Motor neuron (in vitro differentiated cells): Measurements from ENCODE around the gene STK17A. TPM values are rescaled to one million over a fixed set of nuclear protein-coding genes. Genes with fewer than 3 reads are reported as not detected.
A peak's percentile ranks its signal among the peaks of the same experiment; 100 is the strongest.
"Not testable (repeated sequence)": the region's sequence is repeated elsewhere in the genome, so short reads cannot be mapped to it uniquely, and the experiment has no call there.

ENCODE experiments used
- ATAC-seq, 8 experiments: fragments of 200-7000 bp; cut with Tn5 transposase; replicated peaks in 6 of 8; 2 replicates each; pipeline ENCODE4 v1.8.0; 2021; ENCODE audit warnings: mild to moderate bottlenecking in 8 of 8, moderate library complexity in 8 of 8
- H3K27ac ChIP-seq, 2 donors: fragments of 250-450 bp; sonication (Bioruptor Pico); 2 replicates each; pipeline ENCODE4 v1.9.0; 2021; ENCODE audit warnings: antibody characterized with exemption in 2 of 2, mild to moderate bottlenecking in 2 of 2, moderate library complexity in 1 of 2
- H3K4me1 ChIP-seq, 2 donors: fragments of 250-450 bp; sonication (Bioruptor Pico); replicated peaks in 1 of 2; 2 replicates each; pipeline ENCODE4 v1.6.1; 2021; ENCODE audit warnings: antibody characterized with exemption in 2 of 2, mild to moderate bottlenecking in 2 of 2, moderate library complexity in 1 of 2
- H3K4me3 ChIP-seq, 5 donors: fragments of 250-450 bp; sonication (Bioruptor Pico); 2 replicates each; pipeline ENCODE4 v1.9.0; 2021; ENCODE audit warnings: antibody characterized with exemption in 5 of 5, mild to moderate bottlenecking in 5 of 5, moderate library complexity in 4 of 5
- WGBS, 10 experiments: fragments of 450-650 bp; shearing (Covaris generic); methylation state at CpG; one replicate each; pipeline ENCODE4 v1.0.0; 2022; 5-methylcytosine and 5-hydroxymethylcytosine counted together
- in situ Hi-C, 9 experiments: fragments of 400-800 bp; cut with MboI; loops; one replicate each; pipeline ENCODE4 v1.15.0; 2021; ENCODE audit warnings: low sequenced_read_pairs in 9 of 9, low pct_unique_long_range_greater_than_20kb in 2 of 9; ENCODE audit not compliant: unreplicated experiment in 9 of 9
- total RNA-seq, 8 experiments: library from RNA; unstranded; fragments of 300-600 nt; gene quantifications; 2 replicates each; pipeline versions ENCODE4 v1.2.3 to v1.2.4, GENCODE V29; 2022

STK17A gene
- total RNA-seq, 8 experiments from 2014 or later: 3.9 to 18.4 (median 13.4) TPM

- 80 to 100% (median 86%) methylated on average over 1 to 2 of the region's 2 CpGs; no CpG with 5 or more reads in 4 of the 10 experiments for WGBS, 10 experiments
- H3K4me1 ChIP-seq, H3K4me3 ChIP-seq, ATAC-seq, in situ Hi-C loops, H3K27ac ChIP-seq: not testable (repeated sequence)
These were observed 9.1 kb upstream of the STK17A start for GRCh38 chr7:43573832-43574231.

GRCh38 chr7:43575506-43575905 lies 7.4 kb upstream of the STK17A start:
- H3K4me3 ChIP-seq: no peak overlapping the region
- no peak overlapping the region for H3K27ac ChIP-seq
- in situ Hi-C loops: loop anchor here in 5 of 9 experiments (25.0 kb wide), 2 partner anchors 137 to 262 kb away; no protein-coding TSS in a partner anchor
- no peaks in the 10 kb centered on the region for H3K4me1 ChIP-seq
- 75 to 94% (median 86%) methylated on average over 1 to 6 of the region's 6 CpGs for WGBS, 10 experiments
- ATAC-seq: no peak

GRCh38 chr7:43576241-43576640 lies 6.7 kb upstream of the STK17A start:
- in situ Hi-C loops: loop anchor here in 5 of 9 experiments (25.0 kb wide), 2 partner anchors 136 to 261 kb away; no protein-coding TSS in a partner anchor
- 91 to 100% (median 97%) methylated on average over 1 to 3 of the region's 3 CpGs; no CpG with 5 or more reads in 1 of the 10 experiments for WGBS, 10 experiments
- Histone ChIP-seq H3K4me3 (no peak overlapping the region), H3K27ac (no peak overlapping the region), H3K4me1 (no peaks in the 10 kb centered on the region)
- no peak for ATAC-seq

GRCh38 chr7:43577485-43577951 lies 5.4 kb upstream of the STK17A start:
- 49 to 96% (median 82%) methylated on average over 3 to 6 of the region's 6 CpGs; no CpG with 5 or more reads in 2 of the 10 experiments for WGBS, 10 experiments
- ATAC-seq: peak in 3 of 8 experiments; percentile 33 to 94 (median 65)
- in situ Hi-C loops: loop anchor here in 5 of 9 experiments (25.0 kb wide), 2 partner anchors 135 to 260 kb away; no protein-coding TSS in a partner anchor

GRCh38 chr7:43583424-43584194 lies 701 bp downstream of the STK17A start:
- WGBS, 10 experiments: 0 to 3% (median 0%) methylated on average over 1 to 28 of the region's 66 CpGs; no CpG with 5 or more reads in 4 of the 10 experiments
- Histone ChIP-seq H3K4me1 (peaks cover 6% of the 10 kb centered on the region in 2 donors), H3K4me3 (peak overlapping the region; percentile 48 to 82 (median 73)), H3K27ac (peak overlapping the region in 1 of 2 donors; percentile 6)
- in situ Hi-C loops: loop anchor here in 5 of 9 experiments (10.0 to 25.0 kb wide), 3 partner anchors 121 to 254 kb away; no protein-coding TSS in a partner anchor
- peak; percentile 8 to 55 (median 42) for ATAC-seq

More at GRCh38 chr7:43577485-43577951, 5.4 kb upstream of the STK17A start:
- Histone ChIP-seq H3K4me1 (no peaks in the 10 kb centered on the region), H3K4me3 (no peak overlapping the region), H3K27ac (no peak overlapping the region)

- Histone ChIP-seq H3K4me3 (peak overlapping the region; percentile 48 to 82 (median 73)), H3K4me1 (peaks cover 6% of the 10 kb centered on the region in 2 donors), H3K27ac (peak overlapping the region in 1 of 2 donors; percentile 6)
- ATAC-seq: peak in 1 of 8 experiments; percentile 2
- 0 to 45% (median 20%) methylated on average over 1 to 8 of the region's 8 CpGs; no CpG with 5 or more reads in 3 of the 10 experiments for WGBS, 10 experiments
- in situ Hi-C loops: loop anchor here in 5 of 9 experiments (10.0 to 25.0 kb wide), 3 partner anchors 121 to 253 kb away; no protein-coding TSS in a partner anchor
These were observed 1.3 kb downstream of the STK17A start for GRCh38 chr7:43584195-43584586.

- 58 to 97% (median 90%) methylated on average over 1 to 8 of the region's 11 CpGs; no CpG with 5 or more reads in 2 of the 10 experiments for WGBS, 10 experiments
- not testable (repeated sequence) for ATAC-seq, H3K27ac ChIP-seq, H3K4me1 ChIP-seq
- in situ Hi-C loops: loop anchor here in 5 of 9 experiments (10.0 to 25.0 kb wide), 3 partner anchors 120 to 253 kb away; no protein-coding TSS in a partner anchor
- H3K4me3 ChIP-seq: peak overlapping the region in 3 of 5 donors; percentile 48 to 82 (median 75)
These were observed 1.8 kb downstream of the STK17A start for GRCh38 chr7:43584733-43585132.

- in situ Hi-C loops: loop anchor here in 5 of 9 experiments (10.0 to 25.0 kb wide), 3 partner anchors 119 to 252 kb away; no protein-coding TSS in a partner anchor
- no peak overlapping the region for H3K27ac ChIP-seq
- 60 to 100% (median 86%) methylated on average over 1 to 2 of the region's 2 CpGs; no CpG with 5 or more reads in 1 of the 10 experiments for WGBS, 10 experiments
- ATAC-seq: no peak
- no peak overlapping the region for H3K4me3 ChIP-seq
- H3K4me1 ChIP-seq: peaks cover 6% of the 10 kb centered on the region in 2 donors
These were observed 2.7 kb downstream of the STK17A start for GRCh38 chr7:43585562-43585961.

GRCh38 chr7:43586251-43586900 lies 3.5 kb downstream of the STK17A start:
- no peak overlapping the region for H3K4me3 ChIP-seq
- H3K4me1 ChIP-seq: peaks cover 6% of the 10 kb centered on the region in 2 donors
- WGBS, 10 experiments: 73 to 100% (median 88%) methylated on average over 2 to 4 of the region's 4 CpGs
- in situ Hi-C loops: loop anchor here in 5 of 9 experiments (10.0 to 25.0 kb wide), 3 partner anchors 118 to 251 kb away; no protein-coding TSS in a partner anchor
- no peak overlapping the region for H3K27ac ChIP-seq
- peak in 1 of 8 experiments; percentile 2 for ATAC-seq

- 85 to 100% (median 92%) methylated on average over 1 to 5 of the region's 5 CpGs; no CpG with 5 or more reads in 1 of the 10 experiments for WGBS, 10 experiments
- no peak overlapping the region for H3K27ac ChIP-seq
- no peak overlapping the region for H3K4me3 ChIP-seq
- ATAC-seq: no peak
- H3K4me1 ChIP-seq: peaks cover 6% of the 10 kb centered on the region in 2 donors
- in situ Hi-C loops: loop anchor here in 5 of 9 experiments (10.0 to 25.0 kb wide), 3 partner anchors 116 to 249 kb away; no protein-coding TSS in a partner anchor
These were observed 5.7 kb downstream of the STK17A start for GRCh38 chr7:43588477-43589132.

- no peak for ATAC-seq
- Histone ChIP-seq H3K4me3 (no peak overlapping the region), H3K27ac (no peak overlapping the region), H3K4me1 (peaks cover 6% of the 10 kb centered on the region in 2 donors)
- in situ Hi-C loops: loop anchor here in 5 of 9 experiments (10.0 to 25.0 kb wide), 3 partner anchors 116 to 248 kb away; no protein-coding TSS in a partner anchor
These were observed 6.2 kb downstream of the STK17A start for GRCh38 chr7:43589133-43589478.

- in situ Hi-C loops: loop anchor here in 5 of 9 experiments (10.0 to 25.0 kb wide), 3 partner anchors 115 to 248 kb away; no protein-coding TSS in a partner anchor
- ATAC-seq: no peak
- no peak overlapping the region for H3K27ac ChIP-seq
- no peak overlapping the region for H3K4me3 ChIP-seq
- WGBS, 10 experiments: 80 to 100% (median 96%) methylated on average over 1 to 3 of the region's 3 CpGs
- peaks cover 0 to under 1% of the 10 kb centered on the region in 2 donors for H3K4me1 ChIP-seq
These were observed 6.8 kb downstream of the STK17A start for GRCh38 chr7:43589728-43590127.
